GM10266 (cell line): ENCODE results near the gene SZRD1.

Source experiments
- DNase-seq: peaks from one replicate; pipeline ENCODE4 v3.0.0; 2012; ENCODE audit errors: extremely low spot score
- TF ChIP-seq, protein P1 (sequence below): IDR thresholded peaks from 2 replicates; pipeline ENCODE4 v1.5.1; 2012; ENCODE audit warnings: mild to moderate bottlenecking, low read depth; ENCODE audit not compliant: control insufficient read depth, insufficient read depth; ENCODE audit errors: missing control alignments

The SZRD1 gene

DNA sequence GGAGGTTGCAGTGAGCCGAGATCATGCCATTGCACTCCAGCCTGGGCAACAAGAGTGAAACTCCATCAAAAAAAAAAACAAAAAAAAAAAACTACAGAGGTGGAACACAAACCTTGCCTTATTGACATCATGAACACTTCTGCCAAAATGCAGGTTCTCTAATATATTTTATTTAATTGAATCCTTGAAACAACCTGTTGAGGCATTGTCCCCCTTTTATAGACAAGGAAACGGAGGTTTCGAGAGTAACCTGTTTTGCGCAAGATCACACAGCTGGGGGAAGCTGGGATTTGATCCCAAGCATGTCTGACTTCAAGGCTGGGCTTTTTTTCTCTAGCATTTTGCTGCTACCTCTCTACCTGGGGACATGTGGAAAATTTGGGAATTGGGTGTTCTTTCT is 2.8 kb downstream of the SZRD1 start:
- TF ChIP-seq, protein P1, sequence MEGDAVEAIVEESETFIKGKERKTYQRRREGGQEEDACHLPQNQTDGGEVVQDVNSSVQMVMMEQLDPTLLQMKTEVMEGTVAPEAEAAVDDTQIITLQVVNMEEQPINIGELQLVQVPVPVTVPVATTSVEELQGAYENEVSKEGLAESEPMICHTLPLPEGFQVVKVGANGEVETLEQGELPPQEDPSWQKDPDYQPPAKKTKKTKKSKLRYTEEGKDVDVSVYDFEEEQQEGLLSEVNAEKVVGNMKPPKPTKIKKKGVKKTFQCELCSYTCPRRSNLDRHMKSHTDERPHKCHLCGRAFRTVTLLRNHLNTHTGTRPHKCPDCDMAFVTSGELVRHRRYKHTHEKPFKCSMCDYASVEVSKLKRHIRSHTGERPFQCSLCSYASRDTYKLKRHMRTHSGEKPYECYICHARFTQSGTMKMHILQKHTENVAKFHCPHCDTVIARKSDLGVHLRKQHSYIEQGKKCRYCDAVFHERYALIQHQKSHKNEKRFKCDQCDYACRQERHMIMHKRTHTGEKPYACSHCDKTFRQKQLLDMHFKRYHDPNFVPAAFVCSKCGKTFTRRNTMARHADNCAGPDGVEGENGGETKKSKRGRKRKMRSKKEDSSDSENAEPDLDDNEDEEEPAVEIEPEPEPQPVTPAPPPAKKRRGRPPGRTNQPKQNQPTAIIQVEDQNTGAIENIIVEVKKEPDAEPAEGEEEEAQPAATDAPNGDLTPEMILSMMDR: no peak

DNA sequence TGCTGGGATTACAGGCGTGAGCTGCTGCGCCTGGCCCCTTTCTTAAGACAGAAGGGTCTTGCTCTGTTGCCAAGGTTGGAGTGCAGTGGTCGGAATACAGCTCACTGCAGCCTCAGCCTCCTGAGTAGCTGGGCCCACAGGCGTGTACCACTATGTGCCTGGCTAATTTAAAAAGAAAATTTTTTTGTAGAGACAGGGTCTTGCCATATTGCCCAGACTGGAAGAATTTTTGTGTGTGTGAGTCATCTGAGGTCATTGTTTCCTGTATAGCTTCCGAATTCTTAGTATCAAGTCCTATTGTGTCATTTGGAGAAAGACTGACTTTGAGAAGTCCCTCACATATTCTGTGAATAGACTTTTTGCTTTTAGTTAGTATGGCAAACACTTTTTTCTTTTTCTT is 4.7 kb downstream of the SZRD1 start:
- TF ChIP-seq, protein P1: no peak
- no peak for DNase-seq

More for the DNA sequence above, 2.8 kb downstream of the SZRD1 start:
- DNase-seq: no peak

DNA sequence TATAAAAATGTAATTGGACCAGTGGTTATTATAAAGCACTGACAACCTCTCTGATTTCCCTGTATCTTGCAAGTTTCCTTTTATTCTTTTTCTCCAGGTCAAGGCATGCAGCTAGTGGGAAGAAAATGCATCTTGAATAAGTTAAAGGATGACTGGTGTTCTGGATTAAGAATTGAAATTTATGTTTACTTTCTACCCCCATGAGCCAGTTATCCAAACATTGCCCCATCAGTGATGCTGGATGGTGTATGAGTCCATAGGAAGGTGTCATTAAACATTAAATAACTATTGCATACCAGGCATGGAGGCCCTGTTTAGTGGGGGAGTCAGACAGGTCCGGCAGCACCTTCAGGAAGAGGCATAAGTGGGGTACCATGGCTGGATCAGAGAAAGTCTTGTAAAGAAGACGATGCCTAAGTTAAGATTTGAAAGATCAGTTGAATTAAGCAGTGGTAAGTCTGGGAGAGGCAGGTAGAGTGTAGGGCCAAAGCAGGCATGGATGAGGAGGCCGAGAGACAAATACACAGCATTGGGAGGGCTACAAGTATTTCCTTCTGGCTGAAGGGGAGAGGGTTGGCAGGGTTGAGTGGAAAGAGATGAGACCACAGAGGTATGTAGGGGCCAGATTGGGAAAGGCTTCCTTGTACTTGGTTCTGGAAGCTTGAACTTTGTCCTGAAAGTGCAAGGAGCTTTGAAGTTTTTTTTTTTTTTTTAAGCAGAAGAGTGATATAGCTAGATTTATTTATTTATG is 5.7 kb downstream of the SZRD1 start:
- TF ChIP-seq, protein P1: no peak
- no peak for DNase-seq

DNA sequence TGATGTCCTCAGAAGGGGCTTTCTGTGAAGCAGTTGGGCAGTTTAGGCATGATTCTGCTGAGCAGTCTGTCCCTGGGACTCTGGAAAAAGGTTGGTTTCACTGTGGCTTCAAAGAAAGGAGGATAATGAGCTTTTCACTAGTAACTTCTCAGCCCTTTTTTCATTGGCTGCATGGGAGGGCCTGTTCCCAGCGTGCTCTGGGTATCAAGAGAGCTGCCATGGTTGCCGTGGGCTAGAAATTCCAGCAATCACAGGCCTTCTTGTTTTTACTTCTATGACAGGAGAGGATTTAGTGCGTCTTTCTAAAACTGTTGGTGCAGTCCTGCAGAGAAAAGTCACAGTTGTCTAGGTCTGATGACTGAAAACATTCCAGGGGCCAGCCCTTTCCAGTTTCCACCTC is 7.2 kb downstream of the SZRD1 start:
- TF ChIP-seq, protein P1: no peak

DNA sequence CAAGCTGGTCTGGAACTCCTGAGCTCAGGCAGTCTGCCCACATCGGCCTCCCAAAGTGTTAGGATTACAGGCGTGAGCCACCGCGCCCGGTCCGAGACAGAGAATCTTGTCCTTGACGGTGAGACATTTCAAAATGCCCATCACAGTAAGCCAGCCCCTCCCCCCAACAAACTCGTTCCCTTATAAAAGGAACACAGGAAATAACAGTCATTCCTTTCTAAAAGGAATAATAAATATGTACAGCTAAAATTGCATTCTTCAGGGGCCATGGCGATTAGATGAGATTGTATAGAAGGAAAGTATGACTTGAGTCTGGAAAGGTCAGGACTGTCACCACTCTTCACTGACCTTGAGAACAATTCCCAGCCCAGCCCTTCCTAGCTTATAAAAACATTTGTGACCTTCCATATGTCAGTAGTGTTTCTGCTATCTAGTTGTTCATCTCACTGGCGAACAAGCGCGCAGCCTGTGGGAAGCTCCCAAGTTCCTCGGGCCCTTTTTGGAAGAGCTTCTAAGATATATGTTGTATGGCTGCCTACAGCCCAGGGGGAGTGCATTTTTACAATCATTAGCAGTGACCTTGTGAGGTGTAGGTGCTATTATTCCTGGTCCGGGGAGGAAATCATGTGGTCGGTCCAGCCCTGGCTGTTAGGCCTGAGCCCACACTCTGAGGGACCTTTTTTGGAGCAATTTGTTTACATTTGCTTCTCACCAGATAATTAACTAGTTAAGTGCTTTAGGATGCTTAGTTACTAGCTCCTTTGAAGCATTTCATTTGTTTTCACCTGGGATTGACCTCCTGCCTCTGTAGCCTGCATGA is 8.7 kb downstream of the SZRD1 start:
- no peak for DNase-seq
- TF ChIP-seq, protein P1: no peak

More for the DNA sequence above, 7.2 kb downstream of the SZRD1 start:
- DNase-seq: no peak

DNA sequence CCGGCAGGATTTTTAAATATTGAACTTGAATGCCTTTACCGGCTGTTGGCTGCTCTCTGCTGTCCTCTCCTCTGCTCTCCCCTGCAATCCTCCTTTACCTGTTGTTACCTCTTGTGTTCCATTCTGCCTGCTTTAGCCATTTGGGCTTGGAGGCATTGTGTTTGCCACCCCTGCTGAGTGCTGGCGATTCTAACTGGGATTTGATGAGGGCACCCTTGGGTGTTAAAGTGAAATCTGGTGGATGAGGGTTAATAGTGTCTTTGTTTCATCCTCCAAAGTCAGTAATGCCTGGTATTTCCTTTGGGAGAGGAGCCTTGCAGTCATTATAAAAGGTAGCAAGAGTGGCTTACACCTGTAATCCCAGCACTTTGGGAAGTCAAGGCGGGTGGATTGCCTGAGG is 9.9 kb downstream of the SZRD1 start:
- TF ChIP-seq, protein P1: no peak

DNA sequence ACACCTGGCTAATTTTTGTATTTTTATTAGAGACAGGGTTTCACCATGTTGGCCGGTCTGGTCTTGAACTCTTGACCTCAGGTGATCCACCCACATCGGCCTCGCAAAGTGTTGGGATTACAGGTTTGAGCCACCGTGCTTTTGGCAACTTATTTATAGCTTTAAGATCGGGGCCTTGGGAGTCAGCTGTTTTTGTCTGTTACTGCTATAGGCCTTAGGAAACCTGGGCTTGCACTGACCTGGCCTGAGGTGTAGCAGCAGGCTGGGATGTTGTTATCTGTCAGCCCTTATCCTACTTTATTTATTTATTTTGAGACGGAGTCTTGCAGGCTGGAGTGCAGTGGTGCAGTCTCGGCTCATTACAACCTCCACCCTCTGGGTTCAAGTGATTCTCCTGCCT is 11.4 kb downstream of the SZRD1 start:
- TF ChIP-seq, protein P1: no peak
- DNase-seq: no peak

More for the DNA sequence above, 9.9 kb downstream of the SZRD1 start:
- DNase-seq: no peak
